Glutamatergic neuron (in vitro differentiated cells): ENCODE results near the gene OR6C68. TPM values are rescaled to one million over a fixed set of nuclear protein-coding genes. Genes with fewer than 3 reads are reported as not detected.

Experiments
- DNase-seq: peaks from one replicate; pipeline ENCODE4 v3.0.0; 2022
- H3K27ac Mint-ChIP-seq: one replicate; pipeline ENCODE4 v1.8.0; 2020; ENCODE audit warnings: mild to moderate bottlenecking, mixed read lengths, inconsistent platforms; ENCODE audit not compliant: unreplicated experiment
- H3K27me3 Mint-ChIP-seq: one replicate; pipeline ENCODE4 v1.8.0; 2020; ENCODE audit warnings: mild to moderate bottlenecking, moderate library complexity, mixed read lengths, inconsistent platforms; ENCODE audit not compliant: unreplicated experiment
- H3K36me3 Mint-ChIP-seq: one replicate; pipeline ENCODE4 v1.8.0; 2020; ENCODE audit warnings: mild to moderate bottlenecking, mixed read lengths, inconsistent platforms; ENCODE audit not compliant: unreplicated experiment
- H3K4me1 Mint-ChIP-seq: one replicate; pipeline ENCODE4 v1.8.0; 2020; ENCODE audit warnings: mild to moderate bottlenecking, low read depth, mixed read lengths, inconsistent platforms; ENCODE audit not compliant: unreplicated experiment
- H3K4me3 Mint-ChIP-seq: one replicate; pipeline ENCODE4 v1.8.0; 2020; ENCODE audit warnings: mild to moderate bottlenecking, mixed read lengths, inconsistent platforms; ENCODE audit not compliant: unreplicated experiment
- H3K9me3 Mint-ChIP-seq: one replicate; pipeline ENCODE4 v1.8.0; 2020; ENCODE audit warnings: mild to moderate bottlenecking, moderate library complexity, mixed read lengths, inconsistent platforms; ENCODE audit not compliant: unreplicated experiment
- total RNA-seq: library from RNA; stranded (reverse); fragmentation: NEBNext Ultra II Directional; extraction: Animal tissue kit (Norgen Biotek cat#: 25700); gene quantifications from one replicate; pipeline ENCODE4 v1.2.1, GENCODE V29; 2021; ENCODE audit not compliant: unreplicated experiment
- TF ChIP-seq, protein P1 (sequence below): fragments of 200-600 bp; sonication (generic); IDR thresholded peaks from one replicate; pipeline ENCODE4 v1.5.0; 2021; ENCODE audit not compliant: partially characterized antibody, unreplicated experiment

The OR6C68 gene
- total RNA-seq, 1 donor from 2014 or later, result not detected

DNA sequence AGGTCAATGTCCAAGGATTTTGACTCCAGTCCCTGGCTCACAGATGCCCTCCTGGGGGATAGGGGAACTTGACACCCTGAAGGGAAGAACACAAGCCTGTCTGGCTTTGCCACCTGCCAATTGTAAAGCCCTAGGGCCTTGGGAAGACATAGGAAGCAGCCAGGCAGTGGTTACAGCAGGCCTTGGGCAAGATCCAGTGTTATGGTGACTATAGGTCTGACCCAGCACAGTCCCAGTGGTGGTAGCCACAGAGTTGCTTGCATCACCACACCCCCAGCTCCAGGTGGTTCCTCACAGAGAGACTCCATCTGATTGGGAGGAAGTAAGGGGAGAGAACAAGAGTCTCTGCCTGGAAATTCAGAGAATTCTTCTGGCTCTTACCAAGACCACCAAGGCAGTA, 24.2 kb downstream of the OR6C68 start:
- peaks cover 2% of the 10 kb centered on the region for H3K9me3 Mint-ChIP-seq
- DNase-seq, result no peak
- H3K36me3 Mint-ChIP-seq, result no peaks in the 10 kb centered on the region
- no peaks in the 10 kb centered on the region for H3K4me1 Mint-ChIP-seq
- no peaks in the 10 kb centered on the region for H3K27me3 Mint-ChIP-seq
- no peak overlapping the region for H3K4me3 Mint-ChIP-seq
- TF ChIP-seq, protein P1, sequence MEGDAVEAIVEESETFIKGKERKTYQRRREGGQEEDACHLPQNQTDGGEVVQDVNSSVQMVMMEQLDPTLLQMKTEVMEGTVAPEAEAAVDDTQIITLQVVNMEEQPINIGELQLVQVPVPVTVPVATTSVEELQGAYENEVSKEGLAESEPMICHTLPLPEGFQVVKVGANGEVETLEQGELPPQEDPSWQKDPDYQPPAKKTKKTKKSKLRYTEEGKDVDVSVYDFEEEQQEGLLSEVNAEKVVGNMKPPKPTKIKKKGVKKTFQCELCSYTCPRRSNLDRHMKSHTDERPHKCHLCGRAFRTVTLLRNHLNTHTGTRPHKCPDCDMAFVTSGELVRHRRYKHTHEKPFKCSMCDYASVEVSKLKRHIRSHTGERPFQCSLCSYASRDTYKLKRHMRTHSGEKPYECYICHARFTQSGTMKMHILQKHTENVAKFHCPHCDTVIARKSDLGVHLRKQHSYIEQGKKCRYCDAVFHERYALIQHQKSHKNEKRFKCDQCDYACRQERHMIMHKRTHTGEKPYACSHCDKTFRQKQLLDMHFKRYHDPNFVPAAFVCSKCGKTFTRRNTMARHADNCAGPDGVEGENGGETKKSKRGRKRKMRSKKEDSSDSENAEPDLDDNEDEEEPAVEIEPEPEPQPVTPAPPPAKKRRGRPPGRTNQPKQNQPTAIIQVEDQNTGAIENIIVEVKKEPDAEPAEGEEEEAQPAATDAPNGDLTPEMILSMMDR, result no peak
- H3K27ac Mint-ChIP-seq, result no peak overlapping the region

Other genes starting within 250 kb of the OR6C68 start
- gene OR6C74, start 247.8 kb upstream of the OR6C68 start, total RNA-seq, result not detected
- not detected for gene OR6C6, start 195.8 kb upstream of the OR6C68 start, total RNA-seq
- gene OR6C1, start 178.0 kb upstream of the OR6C68 start, total RNA-seq, result not detected
- not detected for gene OR6C3, start 161.6 kb upstream of the OR6C68 start, total RNA-seq
- not detected for gene OR6C75, start 129.4 kb upstream of the OR6C68 start, total RNA-seq
- gene OR6C65, start 91.8 kb upstream of the OR6C68 start, total RNA-seq, result not detected
- not detected for gene OR6C76, start 66.1 kb upstream of the OR6C68 start, total RNA-seq
- gene OR6C2, start 48.3 kb upstream of the OR6C68 start, total RNA-seq, result not detected
- gene OR6C70, start 22.2 kb upstream of the OR6C68 start, total RNA-seq, result not detected
- gene OR6C4, start 57.2 kb downstream of the OR6C68 start, total RNA-seq, result not detected
- gene OR2AP1, start 80.1 kb downstream of the OR6C68 start, total RNA-seq, result not detected
- gene OR10P1, start 144.5 kb downstream of the OR6C68 start, total RNA-seq, result not detected
- gene ITGA7, start 215.5 kb downstream of the OR6C68 start, total RNA-seq, result 156 TPM
- 71.2 TPM for gene BLOC1S1, start 223.7 kb downstream of the OR6C68 start, total RNA-seq
- gene RDH5, start 228.0 kb downstream of the OR6C68 start, total RNA-seq, result 6.6 TPM
- 619 TPM for gene CD63, start 236.6 kb downstream of the OR6C68 start, total RNA-seq